ACC112 (cell line): Measurements from ENCODE around the gene IL1RAP.
"Not testable (repeated sequence)": the region's sequence is repeated elsewhere in the genome, so short reads cannot be mapped to it uniquely, and the experiment has no call there.

ENCODE experiments used
- H2AFZ ChIP-seq: fragments of 200-600 bp; sonication (generic); one replicate; pipeline ENCODE4 v1.6.0; 2017; ENCODE audit warnings: antibody characterized with exemption, low read length; ENCODE audit not compliant: unreplicated experiment
- H3K27ac ChIP-seq: fragments of 200-600 bp; sonication (generic); 2 replicates; pipeline ENCODE4 v1.5.1; 2014; ENCODE audit warnings: low read depth, mild to moderate bottlenecking, antibody characterized with exemption, low read length, moderate library complexity
- H3K27me3 ChIP-seq: fragments of 200-600 bp; sonication (generic); 2 replicates; pipeline ENCODE4 v1.6.1; 2014; ENCODE audit warnings: mild to moderate bottlenecking, antibody characterized with exemption, low read length, moderate library complexity, mixed read lengths; ENCODE audit not compliant: insufficient read depth
- H3K36me3 ChIP-seq: fragments of 200-600 bp; sonication (generic); 2 replicates; pipeline ENCODE4 v1.6.1; 2016; ENCODE audit warnings: mild to moderate bottlenecking, antibody characterized with exemption, low read length, moderate library complexity, mixed read lengths; ENCODE audit not compliant: insufficient read depth
- H3K4me1 ChIP-seq: fragments of 200-600 bp; sonication (generic); one replicate; pipeline ENCODE4 v1.6.1; 2016; ENCODE audit warnings: low read length, mixed read lengths; ENCODE audit not compliant: insufficient read depth, unreplicated experiment, control insufficient read depth
- H3K4me3 ChIP-seq: fragments of 200-600 bp; sonication (generic); 2 replicates; pipeline ENCODE4 v1.5.1; 2014; ENCODE audit warnings: mild to moderate bottlenecking, low read depth, low read length
- H3K79me2 ChIP-seq: fragments of 200-600 bp; sonication (generic); one replicate; pipeline ENCODE4 v1.6.0; 2016; ENCODE audit warnings: low read length; ENCODE audit not compliant: control insufficient read depth, unreplicated experiment, insufficient read depth

Gene IL1RAP

GRCh38 chr3:190506271-190506670 lies 7.6 kb upstream of the IL1RAP start:
- Histone ChIP-seq H3K27me3 (no peaks in the 10 kb centered on the region), H3K27ac (no peak overlapping the region), H2AFZ (no peak overlapping the region), H3K36me3 (no peaks in the 10 kb centered on the region), H3K4me1 (no peaks in the 10 kb centered on the region), H3K79me2 (no peaks in the 10 kb centered on the region), H3K4me3 (no peak overlapping the region)

GRCh38 chr3:190512666-190513065 lies 1.2 kb upstream of the IL1RAP start:
- no peaks in the 10 kb centered on the region for H3K27me3 ChIP-seq
- no peak overlapping the region for H2AFZ ChIP-seq
- no peak overlapping the region for H3K4me3 ChIP-seq
- H3K36me3 ChIP-seq = no peaks in the 10 kb centered on the region
- H3K4me1 ChIP-seq = peaks cover 27% of the 10 kb centered on the region
- H3K27ac ChIP-seq = no peak overlapping the region
- H3K79me2 ChIP-seq = peaks cover 33% of the 10 kb centered on the region

GRCh38 chr3:190514413-190515153 lies 698 bp downstream of the IL1RAP start:
- peak overlapping the region; percentile 62 for H3K27ac ChIP-seq
- peaks cover 47% of the 10 kb centered on the region for H3K79me2 ChIP-seq
- H2AFZ ChIP-seq = peak overlapping the region; percentile 83
- peaks cover 37% of the 10 kb centered on the region for H3K4me1 ChIP-seq
- no peaks in the 10 kb centered on the region for H3K36me3 ChIP-seq
- no peaks in the 10 kb centered on the region for H3K27me3 ChIP-seq
- peak overlapping the region; percentile 93 for H3K4me3 ChIP-seq

GRCh38 chr3:190516416-190516815 lies 2.5 kb downstream of the IL1RAP start:
- Histone ChIP-seq H3K79me2 (peaks cover 58% of the 10 kb centered on the region), H2AFZ (no peak overlapping the region), H3K36me3 (no peaks in the 10 kb centered on the region; the same call in 1 of the 2 replicates), H3K27me3 (no peaks in the 10 kb centered on the region), H3K4me3 (peak overlapping the region; percentile 93), H3K27ac (no peak overlapping the region), H3K4me1 (peaks cover 47% of the 10 kb centered on the region)

GRCh38 chr3:190517687-190518086 lies 3.8 kb downstream of the IL1RAP start:
- Histone ChIP-seq H3K4me1 (peaks cover 50% of the 10 kb centered on the region), H3K27me3 (no peaks in the 10 kb centered on the region), H2AFZ (no peak overlapping the region), H3K79me2 (peaks cover 63% of the 10 kb centered on the region), H3K36me3 (no peaks in the 10 kb centered on the region; the same call in 1 of the 2 replicates), H3K27ac (peak overlapping the region; percentile 55), H3K4me3 (peak overlapping the region; percentile 93; the same call in 1 of the 2 replicates)

GRCh38 chr3:190518531-190518930 lies 4.6 kb downstream of the IL1RAP start:
- H3K79me2 ChIP-seq = peaks cover 70% of the 10 kb centered on the region
- not testable (repeated sequence) for H3K27ac ChIP-seq, H2AFZ ChIP-seq, H3K27me3 ChIP-seq, H3K4me3 ChIP-seq, H3K36me3 ChIP-seq
- peaks cover 54% of the 10 kb centered on the region for H3K4me1 ChIP-seq

- Histone ChIP-seq H3K27ac (no peak overlapping the region), H3K27me3 (no peaks in the 10 kb centered on the region), H3K4me3 (no peak overlapping the region), H3K4me1 (peaks cover 54% of the 10 kb centered on the region), H3K36me3 (peaks cover 3% of the 10 kb centered on the region), H2AFZ (no peak overlapping the region), H3K79me2 (peaks cover 71% of the 10 kb centered on the region)
Observed at GRCh38 chr3:190519886-190520285, 6.0 kb downstream of the IL1RAP start.

GRCh38 chr3:190521998-190522397 lies 8.1 kb downstream of the IL1RAP start:
- Histone ChIP-seq H3K4me1 (peaks cover 41% of the 10 kb centered on the region), H2AFZ (no peak overlapping the region), H3K4me3 (no peak overlapping the region), H3K79me2 (peaks cover 58% of the 10 kb centered on the region), H3K36me3 (peaks cover 3% of the 10 kb centered on the region), H3K27me3 (no peaks in the 10 kb centered on the region), H3K27ac (no peak overlapping the region)

- Histone ChIP-seq H3K4me1 (peaks cover 41% of the 10 kb centered on the region), H2AFZ (no peak overlapping the region), H3K27ac (no peak overlapping the region; the same call in 1 of the 2 replicates), H3K4me3 (no peak overlapping the region), H3K79me2 (peaks cover 52% of the 10 kb centered on the region), H3K36me3 (peaks cover 3% of the 10 kb centered on the region), H3K27me3 (no peaks in the 10 kb centered on the region)
Observed at GRCh38 chr3:190522621-190523222, 8.8 kb downstream of the IL1RAP start.

- Histone ChIP-seq H3K4me1 (peaks cover 34% of the 10 kb centered on the region), H3K27me3 (no peaks in the 10 kb centered on the region), H3K27ac (no peak overlapping the region), H3K4me3 (no peak overlapping the region), H2AFZ (no peak overlapping the region), H3K36me3 (peaks cover 7% of the 10 kb centered on the region), H3K79me2 (peaks cover 44% of the 10 kb centered on the region)
Observed at GRCh38 chr3:190524942-190525341, 11.1 kb downstream of the IL1RAP start.

- no peak overlapping the region for H3K27ac ChIP-seq
- peaks cover 7% of the 10 kb centered on the region for H3K36me3 ChIP-seq
- H3K27me3 ChIP-seq = no peaks in the 10 kb centered on the region
- H2AFZ ChIP-seq = no peak overlapping the region
- H3K4me1 ChIP-seq = peaks cover 27% of the 10 kb centered on the region
- peaks cover 40% of the 10 kb centered on the region for H3K79me2 ChIP-seq
- H3K4me3 ChIP-seq = no peak overlapping the region
Observed at GRCh38 chr3:190525634-190526033, 11.7 kb downstream of the IL1RAP start.
